Keratinocyte (primary cell): ENCODE measurements around the gene UGT3A1.

Source experiments
- CTCF ChIP-seq, 3 experiments: IDR thresholded peaks in 1 of 3; conservative IDR thresholded peaks in 1 of 3; optimal IDR thresholded peaks in 1 of 3; 2 replicates in 2 of 3; 3 replicates in 1 of 3; pipeline versions ENCODE3 to v1.5.1; 2011; ENCODE audit warnings: low read length in 3 of 3, mild to moderate bottlenecking in 3 of 3, moderate library complexity in 2 of 3, control low read depth in 1 of 3, inconsistent platforms in 1 of 3; ENCODE audit not compliant: insufficient read depth in 2 of 3; ENCODE audit errors: extremely low read depth in 1 of 3
- EZH2 ChIP-seq: IDR thresholded peaks from one replicate; pipeline ENCODE4 v1.6.1; 2012; ENCODE audit warnings: inconsistent platforms, mild to moderate bottlenecking, low read length, moderate library complexity

- no peak for TF ChIP-seq CTCF (optimal IDR thresholded peaks at IDR 0.05 in 1 of 3, IDR thresholded peaks at IDR 0.05 in 1 of 3, conservative IDR thresholded peaks at IDR 0.05 in 1 of 3; ENCODE audit: extremely low read depth in 1 of 3, insufficient read depth in 2 of 3, low read length in 3 of 3)
- TF ChIP-seq EZH2: no peak
These were observed 36.5 kb upstream of the UGT3A1 start for GRCh38 chr5:36027711-36028110.
